HG02840 (cell line): ENCODE data around the gene TPSAB1.

Source experiments
- ATAC-seq: cut with Tn5 transposase; IDR thresholded peaks from one replicate; pipeline ENCODE4 v1.9.1; 2021; ENCODE audit warnings: mild to moderate bottlenecking, moderate library complexity, moderate number of reproducible peaks; ENCODE audit not compliant: unreplicated experiment, low FRiP score

The TPSAB1 gene

GRCh38 chr16:1279945-1280589, 39.6 kb downstream of the TPSAB1 start:
- ATAC-seq, result no peak

GRCh38 chr16:1280783-1281182, 40.3 kb downstream of the TPSAB1 start:
- no peak for ATAC-seq

GRCh38 chr16:1281517-1281916, 41.0 kb downstream of the TPSAB1 start:
- ATAC-seq, result no peak

GRCh38 chr16:1282324-1282973, 41.9 kb downstream of the TPSAB1 start:
- no peak for ATAC-seq

GRCh38 chr16:1283296-1283695, 42.8 kb downstream of the TPSAB1 start:
- ATAC-seq, result no peak

GRCh38 chr16:1283996-1284616, 43.6 kb downstream of the TPSAB1 start:
- no peak for ATAC-seq

- ATAC-seq, result no peak
These were observed 45.4 kb downstream of the TPSAB1 start for GRCh38 chr16:1285669-1286512.

GRCh38 chr16:1286513-1287094, 46.1 kb downstream of the TPSAB1 start:
- ATAC-seq, result no peak

- ATAC-seq, result no peak
These were observed 47.6 kb downstream of the TPSAB1 start for GRCh38 chr16:1287982-1288670.

- ATAC-seq, result no peak
These were observed 48.4 kb downstream of the TPSAB1 start for GRCh38 chr16:1288813-1289476.

GRCh38 chr16:1289477-1289866, 49.0 kb downstream of the TPSAB1 start:
- ATAC-seq, result no peak

GRCh38 chr16:1290063-1290501, 49.6 kb downstream of the TPSAB1 start:
- ATAC-seq, result no peak

- ATAC-seq, result no peak
These were observed 50.5 kb downstream of the TPSAB1 start for GRCh38 chr16:1290860-1291575.

GRCh38 chr16:1291576-1291974, 51.1 kb downstream of the TPSAB1 start:
- no peak for ATAC-seq
